Adrenal gland (tissue), 5 donors: Measurements from ENCODE around the gene RELCH.

Source experiments
- POLR2A ChIP-seq, 2 donors: fragments of 450-650 bp; IDR thresholded peaks; one replicate each; pipeline ENCODE4 v1.6.1; 2017; ENCODE audit warnings: antibody characterized with exemption in 2 of 2, mild to moderate bottlenecking in 2 of 2, moderate library complexity in 1 of 2
- TF ChIP-seq, protein P1 (sequence below), 6 experiments: fragments of 450-650 bp in 4 of 6; fragments of 200-600 bp in 2 of 6; sonication (generic) in 1 of 6; IDR thresholded peaks; 1 replicate in 5 of 6; 2 replicates in 1 of 6; pipeline versions ENCODE4 v1.5.1 to v1.8.0; 2016 to 2021; ENCODE audit warnings: antibody characterized with exemption in 6 of 6, mild to moderate bottlenecking in 2 of 6, moderate library complexity in 1 of 6
- donor health status: DM: no; HTN: no; CAD: no.

DNA sequence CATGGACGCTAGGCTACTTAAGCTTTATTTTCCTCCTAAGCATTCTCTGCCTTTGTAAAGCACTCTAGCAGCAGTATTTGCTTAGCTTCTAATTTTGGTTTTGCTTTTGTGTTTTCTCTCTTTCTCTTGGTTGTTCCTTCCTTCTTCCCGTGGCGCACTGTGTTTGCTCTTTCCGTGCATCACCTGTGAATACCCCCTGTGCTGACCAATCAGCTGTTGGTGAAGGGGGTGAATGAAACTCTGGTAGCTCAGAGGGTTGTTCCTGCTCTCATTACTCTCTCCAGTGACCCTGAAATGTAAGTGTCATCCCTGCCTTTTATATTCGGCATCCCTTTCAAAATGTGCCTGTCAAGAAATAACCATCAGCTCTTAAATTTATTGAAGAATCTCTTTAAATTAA is 92.5 kb downstream of the RELCH start:
- TF ChIP-seq, protein P1, sequence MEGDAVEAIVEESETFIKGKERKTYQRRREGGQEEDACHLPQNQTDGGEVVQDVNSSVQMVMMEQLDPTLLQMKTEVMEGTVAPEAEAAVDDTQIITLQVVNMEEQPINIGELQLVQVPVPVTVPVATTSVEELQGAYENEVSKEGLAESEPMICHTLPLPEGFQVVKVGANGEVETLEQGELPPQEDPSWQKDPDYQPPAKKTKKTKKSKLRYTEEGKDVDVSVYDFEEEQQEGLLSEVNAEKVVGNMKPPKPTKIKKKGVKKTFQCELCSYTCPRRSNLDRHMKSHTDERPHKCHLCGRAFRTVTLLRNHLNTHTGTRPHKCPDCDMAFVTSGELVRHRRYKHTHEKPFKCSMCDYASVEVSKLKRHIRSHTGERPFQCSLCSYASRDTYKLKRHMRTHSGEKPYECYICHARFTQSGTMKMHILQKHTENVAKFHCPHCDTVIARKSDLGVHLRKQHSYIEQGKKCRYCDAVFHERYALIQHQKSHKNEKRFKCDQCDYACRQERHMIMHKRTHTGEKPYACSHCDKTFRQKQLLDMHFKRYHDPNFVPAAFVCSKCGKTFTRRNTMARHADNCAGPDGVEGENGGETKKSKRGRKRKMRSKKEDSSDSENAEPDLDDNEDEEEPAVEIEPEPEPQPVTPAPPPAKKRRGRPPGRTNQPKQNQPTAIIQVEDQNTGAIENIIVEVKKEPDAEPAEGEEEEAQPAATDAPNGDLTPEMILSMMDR (IDR thresholded peaks at IDR 0.05) = no peak
- no peak for TF ChIP-seq POLR2A (IDR thresholded peaks at IDR 0.05)
